DMS53 treated with DMSO at 0.1 percent for 48 hours (cell line): ENCODE data around the gene TNFSF11.

Source experiments
- DNase-seq: peaks from one replicate; lab custom pipeline; 2025; ENCODE audit not compliant: unreplicated experiment; lab: John Stamatoyannopoulos, UW

Gene TNFSF11

DNA sequence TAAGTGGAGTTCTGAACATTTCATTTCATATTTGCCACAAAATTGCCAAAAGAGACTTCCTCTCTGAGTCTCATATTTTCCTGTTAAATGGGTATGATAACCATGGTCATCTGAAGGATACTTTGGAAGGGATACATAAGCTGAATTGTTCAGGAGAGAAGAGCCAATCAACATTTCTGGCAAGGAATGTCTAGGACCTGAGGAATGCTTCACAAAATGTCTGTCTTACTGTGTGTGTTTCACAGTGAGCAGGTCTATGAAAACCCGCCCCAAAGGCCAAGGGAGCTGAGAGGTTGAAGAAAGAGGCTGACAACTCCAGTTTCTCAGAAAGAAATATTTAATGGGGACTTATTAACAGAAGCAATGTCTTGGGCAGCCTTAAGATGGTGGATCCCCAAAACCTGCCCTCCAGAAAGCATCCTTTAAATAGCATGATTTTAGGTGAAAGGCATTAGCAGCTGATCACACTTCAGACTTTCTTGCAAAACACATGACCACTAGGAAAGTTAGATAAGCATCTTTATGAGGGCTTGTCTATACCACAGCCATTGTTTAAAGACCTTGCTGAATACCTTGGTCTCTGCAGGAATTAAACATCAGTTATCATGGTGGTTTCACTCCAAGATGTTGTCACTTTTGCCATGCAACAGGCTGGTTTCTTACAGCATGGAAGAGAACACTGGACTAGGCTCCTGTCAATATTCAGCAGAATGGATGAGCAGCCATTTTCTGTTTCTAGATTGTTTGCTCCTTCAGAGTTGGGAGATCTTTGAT is 78.9 kb downstream of the TNFSF11 start:
- no peak for DNase-seq

DNA sequence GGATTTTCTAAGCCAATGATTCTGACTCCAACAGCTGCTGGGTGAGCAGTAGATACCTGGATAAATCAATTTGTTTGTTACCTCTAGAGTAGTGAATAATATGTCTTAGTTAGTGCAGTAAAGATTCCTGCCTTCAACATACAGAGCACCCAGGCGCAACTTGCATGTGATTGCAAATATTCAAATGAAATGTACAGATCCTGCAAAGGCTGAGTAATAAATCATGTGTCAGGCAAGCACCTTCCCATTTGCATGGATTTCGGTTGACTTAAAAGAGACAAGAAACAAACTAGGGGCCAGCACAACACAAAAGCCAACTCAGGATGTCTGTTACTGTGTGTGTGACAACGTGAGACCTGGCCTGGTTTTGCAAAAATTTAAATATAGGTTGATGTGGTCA is 79.7 kb downstream of the TNFSF11 start:
- DNase-seq = no peak

DNA sequence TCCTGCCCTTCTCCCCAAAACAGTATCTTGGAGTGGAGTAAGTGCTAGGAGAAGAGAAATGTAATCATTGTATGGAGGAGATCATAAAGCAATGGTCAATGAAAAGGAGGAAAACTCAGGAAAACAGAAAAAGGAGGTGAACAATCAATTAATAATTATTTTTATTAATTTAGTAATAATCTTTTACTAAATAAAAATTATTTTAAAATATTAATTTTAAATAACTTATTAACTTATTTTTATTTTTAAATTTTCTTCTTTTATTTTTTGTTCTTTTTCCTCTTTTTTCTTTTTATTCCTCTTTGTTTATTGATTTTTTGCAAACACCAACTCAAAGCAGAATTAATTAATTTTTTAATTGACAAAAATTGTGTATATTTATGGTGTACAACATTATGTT is 80.3 kb downstream of the TNFSF11 start:
- no peak for DNase-seq

DNA sequence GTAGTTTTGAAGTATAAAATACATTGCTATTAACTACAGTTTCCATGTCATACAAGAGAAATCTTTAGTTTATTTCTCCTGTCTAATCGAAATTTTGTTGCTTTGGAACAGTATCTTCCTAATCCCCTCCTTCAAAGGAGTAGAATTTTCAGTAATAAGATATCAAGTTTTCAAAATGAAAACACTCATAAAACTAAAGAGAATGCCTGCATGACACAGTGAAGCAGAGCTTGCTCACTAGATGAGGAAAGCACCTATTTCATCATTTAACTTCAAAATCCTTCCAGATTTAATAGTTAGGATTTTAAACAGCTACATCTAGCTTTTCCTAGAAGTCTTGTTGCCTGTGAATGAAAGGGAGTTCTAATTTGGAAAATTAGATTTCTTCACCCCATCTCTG is 80.8 kb downstream of the TNFSF11 start:
- no peak for DNase-seq

DNA sequence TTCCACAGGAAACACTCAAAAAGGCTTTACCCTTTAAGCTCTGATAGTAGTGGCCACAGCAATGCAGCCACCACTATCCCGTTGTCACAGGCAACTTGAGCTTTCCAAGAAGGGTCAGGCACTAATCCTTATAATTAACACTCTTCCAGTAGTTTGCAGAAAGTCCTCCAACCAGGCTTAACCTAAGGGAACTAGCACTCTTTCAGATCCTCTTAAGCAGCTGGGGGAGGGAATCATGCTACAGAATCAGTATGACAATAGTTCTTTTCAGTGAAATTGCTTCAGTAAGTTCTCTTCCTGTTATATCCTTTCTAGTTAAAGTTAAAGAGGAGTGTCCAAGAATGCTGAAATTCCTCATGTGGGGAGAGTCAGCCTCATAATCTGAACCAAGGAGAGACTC is 82.2 kb downstream of the TNFSF11 start:
- no peak for DNase-seq

DNA sequence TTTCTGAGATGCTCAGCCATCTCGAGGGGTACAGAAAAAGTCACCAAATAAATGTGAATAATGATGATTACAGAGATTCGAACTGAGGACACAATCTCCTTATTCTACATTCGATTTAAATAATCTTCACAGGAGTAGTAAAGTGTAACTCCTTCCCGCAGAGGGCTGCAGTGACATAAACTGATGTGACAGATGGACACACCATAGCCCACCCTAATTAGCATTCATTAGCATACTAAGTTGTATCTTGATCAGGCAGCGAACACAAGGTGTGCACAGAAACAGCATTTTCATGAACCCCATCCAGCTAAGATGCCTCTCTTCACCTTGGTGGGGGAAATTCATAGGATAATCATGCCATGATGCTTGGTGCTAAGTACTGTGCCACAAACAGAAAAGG is 83.0 kb downstream of the TNFSF11 start:
- DNase-seq = no peak
